SU-DHL-6 (cell line): ENCODE measurements around the gene SHROOM2.
A peak's percentile ranks its signal among the peaks of the same experiment; 100 is the strongest.

Experiments used
- H2AFZ ChIP-seq: fragments of 200-600 bp; sonication (generic); 2 replicates; pipeline ENCODE4 v1.6.1; 2014; ENCODE audit warnings: low read depth, mild to moderate bottlenecking, moderate library complexity, mixed read lengths, antibody characterized with exemption, low read length; ENCODE audit not compliant: severe bottlenecking
- H3F3A ChIP-seq: fragments of 200-600 bp; shearing (Covaris generic); 2 replicates; pipeline ENCODE4 v1.6.0; 2016; ENCODE audit warnings: antibody characterized with exemption, mild to moderate bottlenecking; ENCODE audit not compliant: insufficient read depth
- H3K27ac ChIP-seq: fragments of 200-600 bp; sonication (generic); 2 replicates; pipeline ENCODE4 v1.5.1; 2016; ENCODE audit warnings: low read depth, mild to moderate bottlenecking, low read length, moderate library complexity, mixed read lengths
- H3K27me3 ChIP-seq: fragments of 200-600 bp; sonication (generic), shearing (Covaris generic); 2 replicates; pipeline ENCODE4 v1.6.0; 2014; ENCODE audit warnings: mild to moderate bottlenecking, low read length
- H3K36me3 ChIP-seq: fragments of 200-600 bp; sonication (generic); 2 replicates; pipeline ENCODE4 v1.6.1; 2014; ENCODE audit warnings: mild to moderate bottlenecking, low read length, mixed read lengths
- H3K4me2 ChIP-seq: fragments of 300-600, 200-600 bp; shearing (Covaris generic), sonication (generic); 2 replicates; pipeline ENCODE4 v1.6.0; 2014; ENCODE audit warnings: low read length, low read depth, mild to moderate bottlenecking; ENCODE audit not compliant: poor library complexity, severe bottlenecking
- H3K4me3 ChIP-seq: fragments of 200-600 bp; sonication (generic); 2 replicates; pipeline ENCODE4 v1.5.1; 2014; ENCODE audit warnings: antibody characterized with exemption, low read length, mild to moderate bottlenecking, mixed read lengths; ENCODE audit not compliant: insufficient read depth, poor library complexity, severe bottlenecking
- H3K79me2 ChIP-seq: fragments of 200-600 bp; sonication (generic); 2 replicates; pipeline ENCODE4 v1.6.1; 2014; ENCODE audit warnings: mild to moderate bottlenecking, low read length, moderate library complexity; ENCODE audit not compliant: insufficient read depth
- H3K9ac ChIP-seq: fragments of 200-600 bp; sonication (generic); 2 replicates; pipeline ENCODE4 v1.7.0; 2014; ENCODE audit warnings: mild to moderate bottlenecking, low read length
- H3K9me2 ChIP-seq: fragments of 200-600 bp; sonication (generic); replicated peaks from 2 replicates; pipeline ENCODE4 v1.6.1; 2014; ENCODE audit warnings: low read length; ENCODE audit not compliant: insufficient read depth
- H3K9me3 ChIP-seq: fragments of 200-600 bp; sonication (generic); 2 replicates; pipeline ENCODE4 v1.6.1; 2014; ENCODE audit warnings: low read length, mixed read lengths; ENCODE audit not compliant: insufficient read depth
- H4K20me1 ChIP-seq: fragments of 200-600 bp; sonication (generic); 2 replicates; pipeline ENCODE4 v1.6.1; 2014; ENCODE audit warnings: low read depth, mild to moderate bottlenecking, antibody characterized with exemption, low read length, moderate library complexity, mixed read lengths
- CTCF ChIP-seq: fragments of 200-600 bp; sonication (generic); IDR thresholded peaks from one replicate; pipeline ENCODE4 v1.5.1; 2017; ENCODE audit warnings: antibody characterized with exemption, mild to moderate bottlenecking, low read length, moderate library complexity; ENCODE audit not compliant: insufficient read depth, poor library complexity, severe bottlenecking
- EZH2phosphoT487 ChIP-seq: fragments of 200-600 bp; sonication (generic), shearing (Covaris generic); conservative IDR thresholded peaks from 2 replicates; pipeline ENCODE4 v1.6.1; 2018; ENCODE audit warnings: mild to moderate bottlenecking, antibody characterized with exemption, low read length, moderate library complexity, mixed read lengths

SHROOM2 gene

GRCh38 chrX:9882669-9883446 is 96.6 kb downstream of the SHROOM2 start:
- Histone ChIP-seq H3K36me3 (no peaks in the 10 kb centered on the region), H3K27ac (no peak overlapping the region), H4K20me1 (no peaks in the 10 kb centered on the region), H3F3A (no peaks in the 10 kb centered on the region), H3K27me3 (no peaks in the 10 kb centered on the region), H3K9ac (no peak overlapping the region), H3K79me2 (no peaks in the 10 kb centered on the region), H3K9me2 (no peaks in the 10 kb centered on the region), H2AFZ (no peak overlapping the region), H3K4me3 (no peak overlapping the region), H3K9me3 (no peaks in the 10 kb centered on the region), H3K4me2 (no peak overlapping the region)
- TF ChIP-seq EZH2phosphoT487 = no peak
- TF ChIP-seq CTCF = no peak

- no peaks in the 10 kb centered on the region for H3K9me2 ChIP-seq
- H3K36me3 ChIP-seq = no peaks in the 10 kb centered on the region
- no peaks in the 10 kb centered on the region for H3K79me2 ChIP-seq
- H4K20me1 ChIP-seq = no peaks in the 10 kb centered on the region
- H3K9me3 ChIP-seq = no peaks in the 10 kb centered on the region
- no peaks in the 10 kb centered on the region for H3K27me3 ChIP-seq
- no peak overlapping the region for H3K4me2 ChIP-seq
- H3F3A ChIP-seq = no peaks in the 10 kb centered on the region
- no peak overlapping the region for H2AFZ ChIP-seq
- H3K4me3 ChIP-seq = no peak overlapping the region
- no peak for TF ChIP-seq CTCF
- TF ChIP-seq EZH2phosphoT487 = no peak
- no peak overlapping the region for H3K9ac ChIP-seq
- H3K27ac ChIP-seq = no peak overlapping the region
Measured at GRCh38 chrX:9884031-9884779, 98.0 kb downstream of the SHROOM2 start.

DNA sequence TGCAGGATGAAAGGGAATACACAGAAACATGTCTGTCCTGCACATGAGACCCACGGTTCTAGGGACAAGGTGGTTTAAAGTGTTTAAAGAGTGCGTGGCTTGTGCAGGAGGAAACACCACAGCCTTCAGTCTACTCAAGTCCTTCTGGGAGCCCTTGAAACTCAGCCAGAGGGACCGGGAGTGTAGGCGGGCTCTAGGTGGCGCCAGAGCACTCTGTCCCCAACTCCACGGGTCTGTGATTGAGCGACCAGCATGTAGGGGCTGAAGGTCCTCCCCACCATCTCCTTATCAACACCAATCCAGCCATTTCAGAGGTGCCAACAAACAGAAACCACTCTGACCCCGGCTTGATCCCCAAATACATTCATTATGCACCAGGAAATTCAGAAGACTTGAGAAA is 98.9 kb downstream of the SHROOM2 start:
- no peaks in the 10 kb centered on the region for H4K20me1 ChIP-seq
- H3K27ac ChIP-seq = no peak overlapping the region
- H2AFZ ChIP-seq = peak overlapping the region; percentile 48

More for the DNA sequence above, 98.9 kb downstream of the SHROOM2 start:
- Histone ChIP-seq H3K27me3 (no peaks in the 10 kb centered on the region), H3K4me2 (no peak overlapping the region), H3K4me3 (no peak overlapping the region), H3K36me3 (no peaks in the 10 kb centered on the region), H3K79me2 (no peaks in the 10 kb centered on the region), H3K9ac (no peak overlapping the region), H3F3A (no peaks in the 10 kb centered on the region), H3K9me2 (no peaks in the 10 kb centered on the region), H3K9me3 (no peaks in the 10 kb centered on the region)
- TF ChIP-seq CTCF = peak; percentile 48
- no peak for TF ChIP-seq EZH2phosphoT487
